Heart right ventricle (tissue), 16 donors: Measurements from ENCODE around the gene CHST11. TPM values are rescaled to one million over a fixed set of nuclear protein-coding genes. Genes with fewer than 3 reads are reported as not detected.

Experiments used
- ATAC-seq, 8 donors: fragments of 200-7000 bp; cut with Tn5 transposase; one replicate each; pipeline ENCODE4 v1.9.1; 2020; ENCODE audit warnings: mild to moderate bottlenecking in 8 of 8, moderate library complexity in 8 of 8, moderate number of reproducible peaks in 1 of 8
- DNase-seq, 2 donors: peaks; one replicate each; pipeline ENCODE4 v3.0.0-alpha.2; 2020
- H3K27ac ChIP-seq, 10 donors: fragments of 200-600 bp; sonication (generic) in 2 of 10; one replicate each; pipeline versions ENCODE4 v1.5.0 to v1.8.0; 2020 to 2022; ENCODE audit warnings: mild to moderate bottlenecking in 3 of 10
- H3K27me3 ChIP-seq, 7 donors: fragments of 200-600 bp; one replicate each; pipeline ENCODE4 v1.8.0; 2021 to 2022; ENCODE audit warnings: mild to moderate bottlenecking in 2 of 7
- H3K36me3 ChIP-seq, 9 donors: fragments of 200-600 bp; sonication (generic) in 1 of 9; one replicate each; pipeline versions ENCODE4 v1.5.0 to v1.8.0; 2020 to 2022; ENCODE audit warnings: mild to moderate bottlenecking in 2 of 9
- H3K4me1 ChIP-seq, 9 donors: fragments of 200-600 bp; sonication (generic) in 1 of 9; one replicate each; pipeline versions ENCODE4 v1.5.0 to v1.8.0; 2020 to 2022; ENCODE audit warnings: mild to moderate bottlenecking in 4 of 9
- H3K4me3 ChIP-seq, 10 donors: fragments of 200-600 bp; sonication (generic) in 2 of 10; one replicate each; pipeline versions ENCODE4 v1.5.0 to v1.8.0; 2020 to 2022; ENCODE audit warnings: mild to moderate bottlenecking in 7 of 10, moderate library complexity in 2 of 10
- H3K9me3 ChIP-seq, 11 donors: fragments of 200-600 bp in 10 of 11; sonication (generic) in 2 of 11; one replicate each; pipeline versions ENCODE4 v1.5.0 to v1.8.0; 2013 to 2022; ENCODE audit warnings: mild to moderate bottlenecking in 2 of 11, control low read depth in 1 of 11, moderate library complexity in 1 of 11
- WGBS, 2 donors: extraction: QIAGEN DNeasy Blood & Tissue Kit; methylation state at CpG; one replicate each; pipeline ENCODE4 v1.1.7; 2013; ENCODE audit warnings: inconsistent platforms in 1 of 2; 5-methylcytosine and 5-hydroxymethylcytosine counted together
- intact Hi-C, 10 donors: fragments of 100-400 bp; cut with DNase I; formaldehyde crosslinking; loops; one replicate each; pipeline versions ENCODE4 v1.11.1 to v1.14.2; 2022
- polyA plus RNA-seq, 2 donors: library from polyadenylated mRNA; stranded (reverse); fragments of 200-250 nt; gene quantifications; one replicate each; pipeline ENCODE4 v1.2.3, GENCODE V29; 2013
- total RNA-seq, 10 donors: library from RNA; stranded (reverse); fragmentation: NEBNext Ultra II Directional in 3 of 10; extraction: Animal tissue kit (Norgen Biotek cat#: 25700) in 3 of 10; gene quantifications; one replicate each; pipeline versions ENCODE4 v1.2.1 to v1.2.4, GENCODE V29; 2021 to 2023
- TF ChIP-seq, protein P1 (sequence below), 9 donors: fragments of 200-600 bp; sonication (generic) in 2 of 9; IDR thresholded peaks; one replicate each; pipeline versions ENCODE4 v1.5.0 to v1.8.0; 2021 to 2022; ENCODE audit warnings: antibody characterized with exemption in 9 of 9, mild to moderate bottlenecking in 5 of 9, moderate library complexity in 1 of 9
- donor health status: Arrhythmogenic right ventricular cardiomyopathy.
- donor health status: ischemic (EF 13 %, LVEDD 7.1; RV severe dilation, severe dysfunction).
- donor health status: healthy with polysubstance abuse.
- donor health status: DM: no; HTN: yes; CAD: no.
- donor health status: DM: no; HTN: no; CAD: no.
- donor health status: ischemic (EF 25% LVEDD 6.9; RV normal size, moderate dysfunction).
- donor health status: ischemic (EF 25% LVEDD 5.7; RV mildly dilated, moderate dysfunction).
- donor health status: healthy.
- donor health status: DM: yes; HTN: yes; CAD: no.
- donor health status: Ischemic cardiomyopathy.
- donor health status: ischemic (EF 35%, LVEDD 5.7; RV mildly dilated, moderate dysfunction).
- donor health status: nonischemic (EF 11% LVEDD 7.7; RV severe dilation, severe dysfunction).
- donor health status: DM: yes; HTN: yes; CAD: no.
- donor health status: PGD.
- donor health status: ischemic (EF 29% LVEDD 5.4; RV normal size, mild dysfunction).
- donor health status: nonischemic (EF 23%, LVEDD 6.1; RV moderate dilation, normal function).

Gene CHST11
- total and polyA plus RNA-seq, 12 donors = 1.1 to 12.7 (median 4.3) TPM

DNA sequence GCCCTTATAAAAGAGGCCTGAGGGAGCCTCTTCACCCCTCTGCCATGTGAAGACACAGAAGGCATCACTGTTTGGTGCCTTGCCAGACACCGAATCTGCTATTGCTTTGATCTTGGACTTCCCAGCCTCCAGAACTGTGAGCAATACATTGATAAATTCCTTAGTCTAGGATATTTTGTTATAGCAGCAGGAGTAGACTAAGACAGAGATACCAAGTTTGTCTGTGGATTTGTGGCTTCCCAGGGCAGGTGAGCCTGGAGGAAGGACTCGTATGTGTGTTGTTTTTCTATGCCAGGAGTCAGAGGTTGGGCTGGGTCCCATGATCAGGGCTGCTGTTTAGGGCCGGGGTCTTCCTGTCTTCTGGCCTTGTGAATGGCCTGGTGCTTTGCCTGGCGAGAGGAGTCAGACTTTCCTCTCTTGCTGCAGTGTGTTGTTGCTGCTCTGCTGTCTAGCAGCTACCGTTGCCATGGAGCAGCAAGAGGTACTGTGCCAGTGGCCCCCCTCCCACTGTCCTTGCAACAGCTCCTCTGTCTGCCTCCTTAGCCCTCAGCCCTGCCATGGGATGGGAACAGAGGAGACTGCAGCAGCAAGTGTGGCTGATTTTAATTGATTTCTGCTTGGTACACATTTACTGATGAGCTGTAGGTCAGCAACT, 111.2 kb downstream of the CHST11 start:
- intact Hi-C loops = no loop called here
- Histone ChIP-seq H3K4me3 (no peak overlapping the region), H3K9me3 (peaks cover 0 to 7% (median 0%) of the 10 kb centered on the region in 11 donors), H3K27ac (peak overlapping the region in 1 of 10 donors; percentile 2), H3K4me1 (peaks cover 0 to 55% (median 0%) of the 10 kb centered on the region in 9 donors), H3K27me3 (no peaks in the 10 kb centered on the region), H3K36me3 (peaks cover 0 to 7% (median 0%) of the 10 kb centered on the region in 9 donors)
- WGBS, 2 donors = 80 to 87% methylated on average over 5 of the region's 5 CpGs
- ATAC-seq = peak in 3 of 8 donors; percentile 32 to 66 (median 63)
- DNase-seq = peak in 1 of 2 donors; percentile 16
- TF ChIP-seq, protein P1, sequence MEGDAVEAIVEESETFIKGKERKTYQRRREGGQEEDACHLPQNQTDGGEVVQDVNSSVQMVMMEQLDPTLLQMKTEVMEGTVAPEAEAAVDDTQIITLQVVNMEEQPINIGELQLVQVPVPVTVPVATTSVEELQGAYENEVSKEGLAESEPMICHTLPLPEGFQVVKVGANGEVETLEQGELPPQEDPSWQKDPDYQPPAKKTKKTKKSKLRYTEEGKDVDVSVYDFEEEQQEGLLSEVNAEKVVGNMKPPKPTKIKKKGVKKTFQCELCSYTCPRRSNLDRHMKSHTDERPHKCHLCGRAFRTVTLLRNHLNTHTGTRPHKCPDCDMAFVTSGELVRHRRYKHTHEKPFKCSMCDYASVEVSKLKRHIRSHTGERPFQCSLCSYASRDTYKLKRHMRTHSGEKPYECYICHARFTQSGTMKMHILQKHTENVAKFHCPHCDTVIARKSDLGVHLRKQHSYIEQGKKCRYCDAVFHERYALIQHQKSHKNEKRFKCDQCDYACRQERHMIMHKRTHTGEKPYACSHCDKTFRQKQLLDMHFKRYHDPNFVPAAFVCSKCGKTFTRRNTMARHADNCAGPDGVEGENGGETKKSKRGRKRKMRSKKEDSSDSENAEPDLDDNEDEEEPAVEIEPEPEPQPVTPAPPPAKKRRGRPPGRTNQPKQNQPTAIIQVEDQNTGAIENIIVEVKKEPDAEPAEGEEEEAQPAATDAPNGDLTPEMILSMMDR (IDR thresholded peaks at IDR 0.05) = no peak

DNA sequence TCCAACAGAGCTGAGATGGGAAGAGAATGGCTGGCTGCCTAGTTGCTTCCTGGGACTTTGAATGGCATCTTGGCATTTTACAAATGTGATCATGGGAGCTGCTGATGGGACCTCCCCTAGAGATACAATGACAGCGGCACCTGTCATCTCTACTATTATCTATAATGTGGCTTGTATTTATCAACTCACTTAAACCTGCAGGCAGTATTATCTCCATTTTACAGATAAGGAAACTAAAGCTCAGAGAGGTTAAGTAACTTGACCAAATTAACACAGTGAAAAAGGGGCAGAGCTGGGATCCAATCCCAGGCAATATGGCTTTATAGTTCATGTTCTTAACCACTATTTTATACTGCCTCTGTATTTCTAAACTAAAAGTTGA, 111.7 kb downstream of the CHST11 start:
- peak in 1 of 8 donors; percentile 8 for ATAC-seq
- H3K36me3 ChIP-seq = peaks cover 0 to 7% (median 0%) of the 10 kb centered on the region in 9 donors
- H3K4me3 ChIP-seq = no peak overlapping the region
- peak overlapping the region in 1 of 10 donors; percentile 2 for H3K27ac ChIP-seq
- H3K27me3 ChIP-seq = no peaks in the 10 kb centered on the region
- H3K4me1 ChIP-seq = peaks cover 0 to 55% (median 0%) of the 10 kb centered on the region in 9 donors
- intact Hi-C loops = no loop called here
- H3K9me3 ChIP-seq = peaks cover 0 to 7% (median 0%) of the 10 kb centered on the region in 11 donors
- DNase-seq = no peak
- TF ChIP-seq, protein P1 (IDR thresholded peaks at IDR 0.05) = no peak
- 50 to 66% methylated on average over 1 of the region's 1 CpG for WGBS, 2 donors

DNA sequence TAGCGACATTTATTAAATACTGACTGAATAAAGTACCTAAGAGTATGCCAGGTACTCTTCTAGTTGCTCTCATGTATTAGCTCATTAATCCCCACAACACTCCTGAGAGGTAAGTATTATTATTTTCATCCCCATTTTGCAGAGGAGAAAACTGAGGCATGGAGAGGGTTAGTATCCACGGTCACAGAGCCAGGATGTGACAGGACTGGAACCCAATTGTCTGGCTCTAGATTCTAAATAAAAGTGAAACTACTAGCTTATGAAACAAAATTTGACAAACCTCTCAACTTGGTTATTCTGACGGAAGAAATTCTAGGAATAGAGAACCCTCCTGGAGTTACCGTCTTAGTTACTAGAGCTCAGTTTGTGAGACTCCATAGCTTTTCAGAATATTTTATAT, 112.2 kb downstream of the CHST11 start:
- Histone ChIP-seq H3K27ac (peak overlapping the region in 1 of 10 donors; percentile 65), H3K9me3 (peaks cover 0 to 7% (median 0%) of the 10 kb centered on the region in 11 donors), H3K4me1 (peaks cover 0 to 55% (median 0%) of the 10 kb centered on the region in 9 donors), H3K36me3 (peaks cover 0 to 6% (median 0%) of the 10 kb centered on the region in 9 donors), H3K4me3 (no peak overlapping the region), H3K27me3 (no peaks in the 10 kb centered on the region)
- DNase-seq (no peak), ATAC-seq (no peak)
- TF ChIP-seq, protein P1 (IDR thresholded peaks at IDR 0.05) = no peak
- WGBS, 2 donors = 91 to 94% methylated on average over 4 of the region's 4 CpGs
- intact Hi-C loops = no loop called here

DNA sequence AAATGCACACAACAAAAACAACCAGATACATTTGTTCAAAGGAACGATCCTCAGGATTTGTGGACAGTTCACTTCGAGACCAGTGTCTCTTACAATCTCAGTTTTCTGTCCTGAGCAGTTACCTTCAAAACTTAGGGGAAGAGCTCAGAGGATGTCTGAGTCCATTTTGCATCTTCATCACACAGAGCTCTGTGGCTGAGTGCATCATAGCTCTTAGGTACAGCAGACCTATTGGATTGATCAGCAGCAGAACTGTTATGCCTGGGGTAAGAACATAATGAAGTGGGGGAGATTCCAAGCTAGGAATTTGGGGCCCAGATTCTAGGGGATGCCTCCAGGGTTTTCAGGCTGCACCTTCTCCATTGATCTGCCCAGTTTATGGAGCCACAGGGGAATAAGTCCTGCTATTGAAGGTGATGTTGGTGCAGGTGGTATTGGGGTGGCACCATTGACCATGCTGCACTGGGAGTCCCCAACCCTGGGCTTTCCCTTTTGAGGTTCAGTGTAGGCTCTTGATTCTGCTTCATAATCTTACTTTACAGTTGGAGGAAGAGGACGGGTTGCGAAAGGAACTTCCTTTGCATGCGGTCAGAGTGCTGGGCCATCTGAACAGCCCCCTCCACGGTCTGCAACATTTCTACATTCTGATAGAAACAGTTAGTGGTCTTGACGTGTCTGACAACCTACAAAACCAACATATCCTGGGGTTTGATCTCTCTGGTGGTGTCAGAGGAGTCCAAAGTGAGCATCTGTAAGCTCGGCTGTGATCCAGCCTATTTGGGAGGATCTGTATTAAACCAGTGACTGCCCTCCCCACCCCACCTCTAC, 112.8 kb downstream of the CHST11 start:
- ATAC-seq (peak in 6 of 8 donors; percentile 21 to 79 (median 59)), DNase-seq (peak in 1 of 2 donors; percentile 16)
- H3K27me3 ChIP-seq = no peaks in the 10 kb centered on the region
- no peak overlapping the region for H3K4me3 ChIP-seq
- H3K4me1 ChIP-seq = peaks cover 0 to 55% (median 0%) of the 10 kb centered on the region in 9 donors
- no peaks in the 10 kb centered on the region for H3K36me3 ChIP-seq
- 77 to 78% methylated on average over 8 of the region's 8 CpGs for WGBS, 2 donors
- peaks cover 0 to 6% (median 0%) of the 10 kb centered on the region in 11 donors for H3K9me3 ChIP-seq
- peak overlapping the region in 1 of 10 donors; percentile 65 for H3K27ac ChIP-seq
- intact Hi-C loops = no loop called here
- TF ChIP-seq, protein P1 (IDR thresholded peaks at IDR 0.05) = no peak
